Duodenal mucosa (tissue), 2 donors: ENCODE data around the gene CPLX1.
"Not testable (repeated sequence)": the region's sequence is repeated elsewhere in the genome, so short reads cannot be mapped to it uniquely, and the experiment has no call there.

Source experiments
- H3K27ac ChIP-seq: one replicate; pipeline ENCODE4 v1.7.0; 2013; ENCODE audit warnings: low read depth, low read length
- H3K27me3 ChIP-seq, 2 donors: one replicate each; pipeline ENCODE4 v1.7.0; 2013; ENCODE audit warnings: low read length in 2 of 2, control low read depth in 1 of 2; ENCODE audit not compliant: insufficient read depth in 2 of 2, control insufficient read depth in 1 of 2
- H3K36me3 ChIP-seq, 2 donors: one replicate each; pipeline ENCODE4 v1.7.0; 2013; ENCODE audit warnings: low read length in 2 of 2, control low read depth in 1 of 2; ENCODE audit not compliant: insufficient read depth in 2 of 2, control insufficient read depth in 1 of 2
- H3K4me1 ChIP-seq, 2 donors: one replicate each; pipeline ENCODE4 v1.7.0; 2013; ENCODE audit warnings: low read length in 2 of 2, control low read depth in 1 of 2; ENCODE audit not compliant: insufficient read depth in 2 of 2, control insufficient read depth in 1 of 2
- H3K4me3 ChIP-seq, 2 donors: one replicate each; pipeline ENCODE4 v1.7.0; 2013; ENCODE audit warnings: low read length in 2 of 2, low read depth in 1 of 2
- H3K9ac ChIP-seq, 2 donors: one replicate each; pipeline ENCODE4 v1.7.0; 2013; ENCODE audit warnings: low read length in 2 of 2, low read depth in 1 of 2
- H3K9me3 ChIP-seq, 2 donors: one replicate each; pipeline ENCODE4 v1.7.0; 2013; ENCODE audit warnings: low read length in 2 of 2, control low read depth in 1 of 2; ENCODE audit not compliant: control insufficient read depth in 1 of 2

The CPLX1 gene

DNA sequence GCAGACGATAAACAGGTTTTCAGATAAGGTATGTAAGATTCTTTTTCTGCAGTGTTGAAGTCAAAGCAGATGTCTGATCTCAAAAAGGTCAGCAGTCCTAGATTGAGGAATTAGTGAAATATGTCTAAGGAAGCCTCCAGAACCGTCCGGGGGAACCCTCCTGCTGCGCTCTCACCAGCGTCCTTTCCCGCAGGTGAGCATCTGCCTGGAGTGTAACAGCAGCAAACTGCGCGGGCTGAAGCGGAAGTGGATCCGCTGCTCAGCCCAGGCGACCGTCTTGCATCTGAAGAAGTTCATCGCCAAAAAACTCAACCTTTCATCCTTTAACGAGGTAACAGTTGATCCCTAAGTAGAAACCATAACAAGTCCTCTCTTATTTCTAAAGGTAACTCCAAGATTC lies 64.8 kb downstream of the CPLX1 start:
- Histone ChIP-seq H3K4me3 (no peak overlapping the region), H3K36me3 (peaks cover 23 to 63% of the 10 kb centered on the region in 2 donors), H3K9me3 (no peaks in the 10 kb centered on the region), H3K4me1 (no peaks in the 10 kb centered on the region), H3K27me3 (no peaks in the 10 kb centered on the region), H3K9ac (no peak overlapping the region), H3K27ac (no peak overlapping the region)

DNA sequence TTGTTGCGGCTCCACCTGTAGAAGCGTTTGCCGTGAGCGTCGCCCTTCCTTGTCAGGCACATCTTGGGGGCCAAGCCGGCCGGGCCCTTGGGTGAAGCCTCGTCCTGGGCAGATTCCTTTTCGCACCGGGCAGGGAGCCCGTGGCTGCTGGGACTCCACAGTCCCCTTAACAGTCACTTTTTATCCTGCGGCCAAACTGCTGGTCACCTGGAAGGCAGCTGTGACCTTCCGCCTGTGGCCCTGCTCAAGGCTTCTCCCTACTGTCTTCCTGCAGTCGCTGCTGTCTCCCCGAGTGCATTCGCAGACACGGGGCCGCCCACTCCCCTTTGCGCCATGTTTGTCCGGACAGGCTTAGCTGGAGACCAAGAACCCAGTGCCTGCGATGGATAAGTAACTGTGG lies 65.3 kb downstream of the CPLX1 start:
- H3K4me3 ChIP-seq, result no peak overlapping the region
- H3K36me3 ChIP-seq, result peaks cover 21 to 58% of the 10 kb centered on the region in 2 donors

DNA sequence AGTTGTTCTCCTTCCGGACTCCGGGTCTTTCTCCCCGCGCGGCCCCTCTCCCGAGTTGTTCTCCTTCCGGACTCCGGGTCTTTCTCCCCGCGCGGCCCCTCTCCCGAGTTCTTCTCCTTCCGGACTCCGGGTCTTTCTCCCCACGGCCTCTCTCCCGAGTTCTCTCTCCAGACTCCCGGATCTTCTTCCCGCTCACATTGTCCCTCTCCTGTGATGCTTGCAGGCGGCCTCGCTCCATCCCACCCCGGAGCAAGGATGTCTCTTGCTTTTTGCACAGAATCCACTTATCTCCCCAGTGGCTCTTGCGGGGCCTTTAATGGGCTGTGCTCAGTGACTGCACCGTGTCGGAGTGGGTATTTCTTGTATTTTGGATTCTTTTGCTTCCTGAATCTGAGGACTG lies 66.1 kb downstream of the CPLX1 start:
- not testable (repeated sequence) for H3K27ac ChIP-seq, H3K9me3 ChIP-seq, H3K4me3 ChIP-seq, H3K4me1 ChIP-seq, H3K9ac ChIP-seq, H3K27me3 ChIP-seq
- H3K36me3 ChIP-seq, result peaks cover 19 to 59% of the 10 kb centered on the region in 2 donors

More for the DNA sequence above, 65.3 kb downstream of the CPLX1 start:
- Histone ChIP-seq H3K27me3 (no peaks in the 10 kb centered on the region), H3K27ac (no peak overlapping the region), H3K9ac (no peak overlapping the region), H3K9me3 (no peaks in the 10 kb centered on the region), H3K4me1 (no peaks in the 10 kb centered on the region)

DNA sequence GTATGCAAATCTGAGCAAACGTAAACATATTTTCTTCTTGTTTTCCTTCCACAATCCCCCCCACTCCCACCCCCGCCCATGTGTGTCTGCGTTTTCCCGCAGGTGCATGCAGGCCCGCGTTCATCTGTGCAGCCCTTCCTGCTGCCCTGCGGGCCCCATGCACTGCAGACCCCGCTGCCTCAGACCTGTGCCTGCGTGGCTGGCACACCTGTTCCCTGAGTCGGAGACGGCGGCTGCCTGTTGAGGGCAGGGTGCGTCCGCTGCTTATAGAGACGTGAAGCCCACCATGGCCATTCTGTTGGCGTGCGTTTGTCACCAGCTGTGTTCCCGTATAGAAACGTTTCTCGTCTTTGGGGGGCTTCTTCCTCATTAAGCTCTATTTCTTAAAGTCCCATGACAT lies 68.8 kb downstream of the CPLX1 start:
- H3K27ac ChIP-seq, result no peak overlapping the region
- no peaks in the 10 kb centered on the region for H3K4me1 ChIP-seq
- no peak overlapping the region for H3K4me3 ChIP-seq
- peaks cover 21 to 53% of the 10 kb centered on the region in 2 donors for H3K36me3 ChIP-seq
- H3K9me3 ChIP-seq, result no peaks in the 10 kb centered on the region
- no peaks in the 10 kb centered on the region for H3K27me3 ChIP-seq
- no peak overlapping the region for H3K9ac ChIP-seq

DNA sequence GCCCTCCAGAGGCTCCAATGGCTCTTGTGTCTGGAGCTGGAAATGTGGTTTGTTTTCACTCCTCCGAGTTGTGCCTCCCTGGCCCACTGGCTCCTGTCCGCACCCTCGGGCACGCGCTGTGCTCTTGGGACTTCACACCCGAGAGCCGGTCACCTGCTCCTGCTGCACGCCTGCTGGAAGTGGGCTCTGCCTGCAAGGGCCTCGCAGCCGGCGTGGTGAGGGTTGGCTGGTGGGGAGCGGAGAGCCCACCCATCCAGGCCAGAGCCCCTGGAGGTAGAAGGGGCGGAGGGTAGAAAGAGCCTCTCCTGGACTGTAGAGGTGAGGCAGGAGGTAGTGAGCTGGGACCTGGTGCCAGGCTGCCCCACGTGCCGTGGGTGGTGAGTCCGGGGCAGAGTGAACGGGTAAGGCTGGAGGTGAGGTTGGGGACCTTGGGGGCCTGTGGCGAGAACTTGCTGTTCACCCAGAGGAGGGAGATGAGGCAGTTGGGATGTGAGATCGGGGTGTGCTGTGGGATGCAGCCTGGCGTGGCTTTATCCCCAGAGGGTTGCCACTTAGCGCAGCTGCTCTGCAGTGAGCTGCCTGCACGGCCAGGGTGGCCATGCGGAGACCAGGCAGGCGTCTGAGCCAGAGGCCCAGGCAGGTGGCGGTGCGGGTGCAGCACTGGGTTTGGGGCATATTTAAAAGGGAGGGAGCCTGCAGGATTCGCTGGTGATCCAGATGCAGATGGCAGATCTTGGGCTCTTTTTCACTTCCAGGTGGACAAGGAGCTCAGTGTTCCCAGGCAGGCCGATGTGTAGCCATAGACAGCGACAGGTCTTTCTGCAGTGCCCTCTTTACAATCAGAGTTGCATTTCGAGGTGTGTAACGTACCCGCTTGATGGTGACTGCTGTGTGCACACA lies 71.5 kb downstream of the CPLX1 start:
- H3K4me1 ChIP-seq, result no peaks in the 10 kb centered on the region
- peaks cover 30 to 52% of the 10 kb centered on the region in 2 donors for H3K36me3 ChIP-seq
- H3K4me3 ChIP-seq, result no peak overlapping the region
- no peak overlapping the region for H3K27ac ChIP-seq
- no peaks in the 10 kb centered on the region for H3K27me3 ChIP-seq
- no peaks in the 10 kb centered on the region for H3K9me3 ChIP-seq
- no peak overlapping the region for H3K9ac ChIP-seq

DNA sequence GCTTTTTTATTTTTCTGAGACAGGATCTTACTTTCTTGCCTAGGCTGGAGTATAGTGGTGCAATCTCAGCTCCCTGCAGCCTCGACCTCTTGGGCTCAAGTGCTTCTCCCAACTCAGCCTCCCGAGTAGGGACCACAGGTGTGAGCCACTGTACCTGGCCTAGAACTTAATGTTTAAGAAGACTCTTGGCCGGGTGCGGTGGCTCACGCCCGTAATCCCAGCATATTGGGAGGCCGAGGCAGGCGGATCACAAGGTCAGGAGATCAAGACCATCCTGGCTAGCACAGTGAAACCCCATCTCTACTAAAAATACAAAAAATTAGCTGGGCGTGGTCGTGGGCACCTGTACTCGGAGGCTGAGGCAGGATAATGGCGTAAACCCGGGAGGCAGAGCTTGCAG lies 72.7 kb downstream of the CPLX1 start:
- not testable (repeated sequence) for H3K4me1 ChIP-seq, H3K27ac ChIP-seq, H3K27me3 ChIP-seq, H3K4me3 ChIP-seq, H3K9me3 ChIP-seq, H3K9ac ChIP-seq
- H3K36me3 ChIP-seq, result peaks cover 34 to 52% of the 10 kb centered on the region in 2 donors

DNA sequence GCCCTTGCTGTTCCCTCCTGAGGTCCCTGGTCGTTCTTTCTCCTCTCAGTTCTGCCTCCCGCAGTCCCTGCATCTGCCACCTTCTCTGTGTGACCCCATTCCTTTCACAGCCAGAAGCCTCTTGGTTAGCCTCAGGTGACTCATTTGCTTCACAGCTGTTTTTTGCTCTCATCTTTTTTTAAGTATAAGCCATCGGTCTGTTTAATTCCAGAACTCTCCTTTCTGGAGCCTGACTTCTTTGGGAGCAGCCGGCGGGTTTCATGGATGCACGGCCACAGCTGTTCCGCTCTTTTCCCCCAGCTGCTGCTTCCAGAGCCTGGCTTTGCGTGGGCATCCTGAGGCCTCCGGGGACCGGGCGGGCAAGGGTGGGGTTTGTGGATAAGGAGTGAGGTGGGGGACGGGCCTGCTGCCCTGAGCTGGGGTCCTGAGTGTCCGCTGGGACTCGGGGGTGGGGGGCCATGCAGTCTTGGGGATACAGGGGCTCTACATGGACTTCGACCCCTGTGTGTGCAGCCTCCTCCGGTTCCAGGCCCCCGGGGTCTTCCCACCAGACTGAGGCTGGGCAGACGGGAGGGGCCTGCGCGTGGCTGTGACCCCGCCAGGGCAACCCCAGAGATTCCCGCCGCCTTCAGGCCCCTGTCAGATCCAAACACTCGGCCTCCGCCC lies 73.6 kb downstream of the CPLX1 start:
- H3K36me3 ChIP-seq, result peaks cover 34 to 55% of the 10 kb centered on the region in 2 donors
- H3K27ac ChIP-seq, result no peak overlapping the region
- no peak overlapping the region for H3K9ac ChIP-seq
- H3K9me3 ChIP-seq, result no peaks in the 10 kb centered on the region
- no peaks in the 10 kb centered on the region for H3K27me3 ChIP-seq
- no peaks in the 10 kb centered on the region for H3K4me1 ChIP-seq
- H3K4me3 ChIP-seq, result no peak overlapping the region

DNA sequence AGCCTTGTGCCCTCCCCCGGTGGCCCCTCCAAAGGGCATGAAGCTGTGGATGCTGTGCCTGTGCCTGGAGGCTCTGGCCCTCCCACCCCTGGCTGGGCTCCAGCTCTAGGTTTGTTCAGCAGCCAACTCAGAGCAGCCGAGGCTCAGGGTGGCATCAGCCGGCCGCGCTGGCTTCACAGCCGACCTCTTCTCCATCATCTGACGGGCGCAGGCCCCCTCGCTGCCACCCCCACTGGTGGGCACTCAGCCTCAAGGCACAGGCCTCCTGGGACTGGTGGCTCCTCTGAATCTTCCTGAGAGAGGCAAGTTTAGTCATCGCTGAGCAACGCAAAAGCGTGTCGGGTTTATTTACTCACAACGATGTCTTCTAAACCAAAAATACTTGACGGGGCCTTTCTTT lies 74.3 kb downstream of the CPLX1 start:
- Histone ChIP-seq H3K9me3 (no peaks in the 10 kb centered on the region), H3K27me3 (no peaks in the 10 kb centered on the region), H3K27ac (no peak overlapping the region), H3K4me1 (no peaks in the 10 kb centered on the region), H3K4me3 (no peak overlapping the region), H3K9ac (no peak overlapping the region), H3K36me3 (peaks cover 34 to 48% of the 10 kb centered on the region in 2 donors)

DNA sequence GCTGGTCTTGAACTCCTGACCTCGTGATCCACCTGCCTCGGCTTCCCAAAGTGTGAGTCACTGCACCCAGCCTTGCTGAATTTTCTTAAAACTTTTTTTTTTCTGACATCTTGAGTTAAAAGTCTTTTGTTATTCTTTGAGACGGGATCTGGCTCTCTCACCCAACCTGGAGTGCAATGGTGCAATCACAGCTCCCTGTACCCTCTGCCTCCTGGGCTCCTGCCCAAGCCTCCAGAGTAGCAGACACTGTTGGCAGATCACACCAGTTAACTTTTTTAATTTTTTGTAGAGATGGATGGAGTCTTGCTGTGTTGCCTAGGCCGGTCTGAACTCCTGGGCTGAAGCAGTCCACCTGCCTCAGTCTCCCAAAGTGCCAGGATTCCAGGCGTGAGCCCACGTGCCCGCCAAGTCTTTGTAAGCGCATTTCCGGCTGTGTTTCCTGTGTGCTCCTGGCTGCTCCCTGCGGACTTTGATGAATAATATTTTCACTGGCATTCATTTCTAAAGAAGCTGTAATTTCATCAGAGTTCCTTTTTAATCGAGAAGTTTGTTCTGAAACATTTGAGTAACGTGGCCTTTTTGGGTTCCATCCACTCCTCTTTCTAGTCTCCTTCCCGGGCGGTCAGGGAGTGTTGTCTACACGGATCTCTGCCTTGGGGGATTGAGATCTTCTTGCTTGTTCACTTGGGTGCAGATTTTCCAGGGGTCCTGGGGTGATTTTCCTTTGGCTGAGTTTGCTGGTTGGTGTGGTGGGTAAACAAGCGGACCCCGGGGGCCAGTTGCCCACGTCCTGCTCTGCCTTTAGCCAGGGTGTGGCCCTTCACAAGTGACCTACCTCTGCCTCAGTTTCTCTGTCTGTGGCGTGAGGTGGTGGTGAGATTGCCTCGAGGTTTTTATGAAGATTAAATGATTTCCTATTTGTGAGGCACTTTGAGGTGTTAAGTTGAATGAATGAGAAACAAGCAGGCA lies 75.9 kb downstream of the CPLX1 start:
- Histone ChIP-seq H3K4me1 (no peaks in the 10 kb centered on the region), H3K27me3 (no peaks in the 10 kb centered on the region), H3K9me3 (no peaks in the 10 kb centered on the region), H3K4me3 (no peak overlapping the region), H3K27ac (no peak overlapping the region), H3K36me3 (peaks cover 34 to 43% of the 10 kb centered on the region in 2 donors), H3K9ac (no peak overlapping the region)
